GM12892 (cell line): ENCODE measurements around the gene P2RY8.
"Not testable (repeated sequence)": the region's sequence is repeated elsewhere in the genome, so short reads cannot be mapped to it uniquely, and the experiment has no call there.

Experiments used
- POLR2A ChIP-seq: IDR thresholded peaks from 2 replicates; pipeline ENCODE4 v1.6.1; 2011; ENCODE audit warnings: low read depth, low read length, control low read depth
- POLR2AphosphoS5 ChIP-seq: IDR thresholded peaks from 2 replicates; pipeline ENCODE4 v1.6.1; 2011; ENCODE audit warnings: low read depth, low read length, control low read depth
- TAF1 ChIP-seq: IDR thresholded peaks from 2 replicates; pipeline ENCODE4 v1.6.1; 2011; ENCODE audit warnings: low read depth, mild to moderate bottlenecking, control low read depth, low read length, borderline replicate concordance

DNA sequence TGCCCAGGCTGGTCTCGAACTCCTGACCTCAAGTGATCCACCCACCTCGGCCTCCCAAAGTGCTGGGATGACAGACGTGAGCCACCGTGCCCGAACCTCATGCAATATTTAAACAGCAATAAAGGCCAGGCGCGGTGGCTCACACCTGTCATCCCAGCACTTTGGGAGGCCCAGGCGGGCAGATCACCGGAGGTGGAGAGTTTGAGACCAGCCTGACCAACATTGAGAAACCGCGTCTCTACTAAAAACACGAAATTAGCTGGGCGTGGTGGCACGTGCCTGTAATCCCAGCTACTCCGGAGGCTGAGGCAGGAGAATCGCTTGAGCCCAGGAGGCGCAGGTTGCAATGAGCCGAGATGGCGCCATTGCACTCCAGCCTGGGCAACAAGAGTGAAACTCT is 37.2 kb upstream of the P2RY8 start:
- TF ChIP-seq POLR2AphosphoS5, POLR2A, TAF1: not testable (repeated sequence)
